Measurements from ENCODE around the gene TP53TG5.

Gene TP53TG5

GRCh38 chr20:45341579-45341938, 36.6 kb downstream of the TP53TG5 start:
- TF ChIP-seq ARNTL (CRISPR knock-in tag; IDR thresholded peaks at IDR 0.05; ENCODE audit: borderline replicate concordance, low read depth) (no peak), TOX (CRISPR knock-in tag; IDR thresholded peaks at IDR 0.05; ENCODE audit: borderline replicate concordance) (no peak), CREB5 (CRISPR knock-in tag; IDR thresholded peaks at IDR 0.05; ENCODE audit: low read depth) (no peak), TSHZ2 (CRISPR knock-in tag; IDR thresholded peaks at IDR 0.05) (no peak), TCF4 (CRISPR knock-in tag; IDR thresholded peaks at IDR 0.05; ENCODE audit: borderline replicate concordance) (no peak), POU6F1 (CRISPR knock-in tag; IDR thresholded peaks at IDR 0.05; ENCODE audit: borderline replicate concordance, low read depth) (no peak), GLIS3 (CRISPR knock-in tag; IDR thresholded peaks at IDR 0.05) (no peak), ZFP30 (CRISPR knock-in tag; IDR thresholded peaks at IDR 0.05) (no peak), CSRNP3 (CRISPR knock-in tag; IDR thresholded peaks at IDR 0.05) (no peak), BACH2 (CRISPR knock-in tag; IDR thresholded peaks at IDR 0.05; ENCODE audit: borderline replicate concordance) (no peak), ISL1 (CRISPR knock-in tag; IDR thresholded peaks at IDR 0.05) (no peak), ZNF8 (CRISPR knock-in tag; IDR thresholded peaks at IDR 0.05) (no peak), ZC3H10 (CRISPR knock-in tag; IDR thresholded peaks at IDR 0.05) (no peak), ZNF565 (CRISPR knock-in tag; conservative IDR thresholded peaks at IDR 0.05; ENCODE audit: low read depth) (no peak), CSDC2 (CRISPR knock-in tag; IDR thresholded peaks at IDR 0.05) (no peak), PATZ1 (CRISPR knock-in tag; IDR thresholded peaks at IDR 0.05; ENCODE audit: borderline replicate concordance) (no peak), SNAI2 (CRISPR knock-in tag; IDR thresholded peaks at IDR 0.05) (no peak), PPARA (CRISPR knock-in tag; IDR thresholded peaks at IDR 0.05; ENCODE audit: borderline replicate concordance) (no peak), ZNF70 (CRISPR knock-in tag; IDR thresholded peaks at IDR 0.05) (no peak)
- ATAC-seq, result no peak

- no peak for TF ChIP-seq POU6F1 (CRISPR knock-in tag; IDR thresholded peaks at IDR 0.05; ENCODE audit: borderline replicate concordance, low read depth)
- no peak for TF ChIP-seq ZNF70 (CRISPR knock-in tag; IDR thresholded peaks at IDR 0.05)
- no peak for TF ChIP-seq ZNF565 (CRISPR knock-in tag; conservative IDR thresholded peaks at IDR 0.05; ENCODE audit: low read depth)
- TF ChIP-seq ZFP3 (CRISPR knock-in tag; IDR thresholded peaks at IDR 0.05), result no peak
- TF ChIP-seq CREB5 (CRISPR knock-in tag; IDR thresholded peaks at IDR 0.05; ENCODE audit: low read depth), result no peak
- TF ChIP-seq SNAI2 (CRISPR knock-in tag; IDR thresholded peaks at IDR 0.05), result no peak
- TF ChIP-seq ESRRG (CRISPR knock-in tag; IDR thresholded peaks at IDR 0.05), result no peak
- no peak for TF ChIP-seq TCF4 (CRISPR knock-in tag; IDR thresholded peaks at IDR 0.05; ENCODE audit: borderline replicate concordance)
- no peak for TF ChIP-seq PATZ1 (CRISPR knock-in tag; IDR thresholded peaks at IDR 0.05; ENCODE audit: borderline replicate concordance)
- TF ChIP-seq ISL1 (CRISPR knock-in tag; IDR thresholded peaks at IDR 0.05), result no peak
- no peak for ATAC-seq
Measured at GRCh38 chr20:45340951-45341350, 37.2 kb downstream of the TP53TG5 start.
